CD4-positive, alpha-beta T cell treated with Interferon alpha-2 for 1 hour (primary cell): ENCODE data around the gene EEIG1.
"Not testable (repeated sequence)": the region's sequence is repeated elsewhere in the genome, so short reads cannot be mapped to it uniquely, and the experiment has no call there.

ENCODE experiments used
- DNase-seq, 2 donors: peaks; one replicate each; pipeline ENCODE4 v3.0.0-alpha.2; 2020 to 2022

Gene EEIG1

DNA sequence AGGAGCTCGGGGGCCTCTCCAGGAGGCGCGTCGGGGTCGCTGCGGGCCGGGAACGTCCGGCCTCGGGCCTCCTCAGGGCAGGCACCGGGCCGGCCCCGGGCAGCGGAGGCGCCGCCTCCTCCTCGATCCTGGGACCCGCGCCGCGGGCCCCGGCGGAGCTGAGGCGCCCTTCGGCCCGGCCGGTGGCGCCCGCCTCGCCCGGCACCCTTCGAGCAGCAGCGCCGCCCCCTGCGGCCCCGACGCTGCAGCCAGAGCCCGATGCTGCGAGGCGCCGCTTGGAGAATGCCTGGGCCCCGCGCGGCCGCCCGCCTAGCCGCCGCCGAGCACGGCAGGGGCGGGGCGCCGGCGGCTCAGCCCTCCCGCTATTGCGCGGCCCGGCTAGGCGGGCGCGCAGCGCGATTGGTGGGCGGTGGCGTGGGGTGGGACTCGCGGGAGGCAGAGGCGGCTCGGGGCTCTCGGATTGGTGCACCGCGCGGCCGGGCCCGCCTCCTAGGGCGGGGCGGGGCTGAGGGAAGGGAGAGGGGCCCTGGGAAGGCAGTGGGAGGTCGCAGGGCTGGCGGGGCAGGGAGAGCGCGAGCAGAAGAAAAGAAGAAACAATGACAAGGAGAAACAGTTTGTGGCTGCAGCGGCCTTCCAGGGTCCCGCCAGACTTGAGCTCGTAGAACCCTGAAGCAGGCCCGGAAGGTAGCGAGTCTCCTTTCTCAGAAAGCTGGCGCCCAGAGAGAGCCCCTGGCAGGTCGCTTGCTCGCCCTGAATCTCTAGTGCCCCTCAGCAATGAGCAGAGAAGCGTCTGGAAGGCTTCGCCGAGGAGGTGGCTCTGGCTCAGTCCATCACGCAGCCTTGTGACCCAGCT, at the start of gene EEIG1:
EEIG1 (minus strand) TSS at position 284 of the 853 bp plus-strand sequence. CDS start 852 bp downstream, outside the sequence.
- peak; percentile 94 to 97 for DNase-seq

DNA sequence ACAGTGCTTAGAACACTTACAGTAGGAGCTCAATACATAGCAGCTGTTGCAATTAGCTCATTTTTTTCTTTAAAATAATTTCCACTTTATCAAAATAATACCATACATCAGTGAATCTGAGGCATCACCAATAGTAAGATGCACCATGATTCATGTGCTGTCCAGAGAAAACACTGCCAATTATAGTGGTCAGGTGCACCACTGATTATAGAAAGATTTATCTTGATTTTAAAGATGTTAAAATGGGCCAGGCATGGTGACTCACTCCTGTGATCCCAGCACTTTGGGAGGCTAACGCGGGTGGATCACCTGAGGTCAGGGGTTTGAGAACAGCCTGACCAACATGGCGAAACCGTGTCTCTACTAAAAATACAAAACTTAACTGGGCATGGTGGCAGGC, 46.9 kb upstream of the EEIG1 start:
- no peak for DNase-seq

DNA sequence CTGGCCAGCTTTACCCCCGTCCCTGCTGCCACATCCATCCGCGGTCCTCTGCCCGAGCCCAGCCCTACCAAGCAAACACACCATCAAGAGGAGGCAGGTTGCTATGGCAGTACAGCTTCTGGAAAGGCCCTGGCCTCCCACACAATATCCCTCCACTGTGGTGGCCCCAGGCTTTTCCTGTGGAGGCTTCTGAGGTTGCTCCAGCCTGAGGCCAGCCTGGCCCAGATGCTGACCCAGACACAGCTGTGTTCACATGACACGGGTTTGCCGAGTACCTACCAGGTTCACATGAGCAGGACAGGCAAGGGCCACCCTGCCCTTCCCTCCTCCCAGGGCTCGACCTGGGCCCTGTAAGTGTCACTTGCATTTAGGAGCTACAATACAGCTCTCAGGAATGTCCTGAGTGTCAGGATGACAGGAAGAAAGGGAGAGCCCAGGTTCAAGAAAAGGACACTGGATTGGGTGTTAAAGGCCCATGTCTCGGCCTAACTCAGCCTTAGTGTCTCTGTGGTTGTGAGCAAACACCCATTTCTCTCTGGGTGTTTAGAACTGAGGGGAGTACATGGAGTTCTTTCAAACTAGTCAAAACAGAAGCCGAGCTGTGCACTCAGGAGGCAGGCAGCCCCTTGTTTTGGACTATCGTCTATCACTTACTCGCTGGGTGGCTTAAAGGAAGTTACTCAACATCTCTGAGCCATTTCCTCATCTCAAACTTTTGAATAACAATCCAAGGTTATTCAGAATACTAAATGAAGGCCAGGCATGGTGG, 46.2 kb upstream of the EEIG1 start:
- DNase-seq, result peak; percentile 27 to 60

DNA sequence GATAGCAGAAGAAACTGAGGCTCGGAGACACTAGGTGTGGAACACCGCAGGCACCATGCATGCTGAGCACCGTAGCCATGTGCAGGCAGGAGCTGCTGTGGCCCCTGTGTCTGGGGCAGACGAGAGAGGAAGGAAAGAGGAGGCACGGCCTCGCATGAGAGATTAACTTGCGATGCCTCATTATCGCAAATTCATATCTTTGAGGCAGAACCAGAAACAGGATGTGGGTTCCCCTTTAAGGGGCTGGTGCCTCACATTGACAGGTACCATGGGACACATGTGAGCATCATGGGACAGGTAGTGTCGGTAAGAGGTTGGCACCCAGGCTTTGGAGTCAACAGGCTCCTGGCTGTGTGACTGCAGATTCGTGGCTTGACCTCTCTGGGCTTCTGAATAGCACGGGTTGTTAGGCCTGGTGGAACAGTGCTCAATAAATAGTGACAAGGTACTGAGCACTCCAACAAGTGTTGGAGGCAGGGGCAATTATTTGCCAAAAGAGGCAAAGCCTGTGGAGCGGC, 45.5 kb upstream of the EEIG1 start:
- DNase-seq, result peak; percentile 85 to 90

DNA sequence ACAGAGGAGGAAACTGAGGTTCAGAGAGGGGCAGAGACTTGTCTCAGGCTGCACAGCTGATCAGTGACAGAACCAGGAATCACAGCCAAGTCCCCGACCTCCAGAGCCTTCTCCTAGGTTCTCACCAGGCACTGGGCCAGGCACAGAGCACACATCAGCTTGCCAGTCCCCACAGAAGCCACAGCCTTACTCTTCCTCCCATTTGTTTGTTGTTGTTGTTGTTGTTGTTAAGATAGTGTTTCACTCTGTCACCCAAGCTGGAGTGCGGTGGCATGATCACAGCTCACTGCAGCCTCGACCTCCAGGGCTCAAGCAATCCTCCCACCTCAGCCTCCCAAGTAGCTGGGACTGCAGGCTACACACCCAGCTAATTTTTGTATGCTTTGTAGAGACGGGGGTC, 44.9 kb upstream of the EEIG1 start:
- peak in 1 of 2 donors; percentile 34 for DNase-seq

DNA sequence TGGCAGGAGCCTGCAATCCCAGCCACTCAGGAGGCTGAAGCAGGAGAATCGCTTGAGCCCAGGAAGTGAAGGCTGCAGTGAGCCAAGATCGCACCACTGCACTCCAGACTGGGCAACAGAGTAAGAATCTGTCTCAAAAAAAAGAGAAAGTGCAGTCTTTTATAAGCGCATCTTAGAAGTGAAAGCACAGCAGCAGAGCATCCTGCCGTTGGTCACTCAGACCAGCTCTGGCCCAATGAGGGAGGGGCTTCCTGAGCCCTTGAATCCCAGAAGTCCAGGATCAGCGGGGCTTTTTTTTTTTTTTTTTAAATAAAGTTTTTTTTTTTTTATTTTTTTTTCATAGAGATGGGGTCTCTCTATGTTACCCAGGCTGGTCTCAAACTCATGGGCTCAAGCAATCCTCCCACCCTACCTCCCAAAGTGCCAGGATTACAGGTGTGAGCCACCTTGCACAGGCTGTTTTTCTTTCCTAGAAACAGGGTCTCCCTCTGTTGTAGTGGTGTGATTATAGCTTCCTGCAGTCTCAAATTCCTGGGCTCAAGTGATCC, 44.0 kb upstream of the EEIG1 start:
- DNase-seq, result no peak

DNA sequence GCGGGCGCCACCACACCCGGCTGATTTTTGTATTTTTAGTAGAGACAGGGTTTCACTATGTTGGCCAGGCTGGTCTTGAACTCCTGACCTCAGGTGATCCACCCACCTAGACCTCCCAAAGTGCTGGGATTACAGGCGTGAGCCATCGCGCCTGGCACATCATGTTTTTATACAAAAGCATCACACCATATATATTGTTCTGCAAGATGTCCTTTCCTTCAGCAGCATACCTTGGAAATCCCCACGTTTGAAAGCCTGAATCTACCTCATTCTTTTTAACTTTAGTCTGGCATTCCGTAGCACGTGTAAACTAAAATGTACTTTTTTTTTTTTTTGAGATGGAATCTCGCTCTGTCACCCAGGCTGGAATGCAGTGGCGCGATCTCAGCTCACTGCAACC, 42.9 kb upstream of the EEIG1 start:
- not testable (repeated sequence) for DNase-seq

DNA sequence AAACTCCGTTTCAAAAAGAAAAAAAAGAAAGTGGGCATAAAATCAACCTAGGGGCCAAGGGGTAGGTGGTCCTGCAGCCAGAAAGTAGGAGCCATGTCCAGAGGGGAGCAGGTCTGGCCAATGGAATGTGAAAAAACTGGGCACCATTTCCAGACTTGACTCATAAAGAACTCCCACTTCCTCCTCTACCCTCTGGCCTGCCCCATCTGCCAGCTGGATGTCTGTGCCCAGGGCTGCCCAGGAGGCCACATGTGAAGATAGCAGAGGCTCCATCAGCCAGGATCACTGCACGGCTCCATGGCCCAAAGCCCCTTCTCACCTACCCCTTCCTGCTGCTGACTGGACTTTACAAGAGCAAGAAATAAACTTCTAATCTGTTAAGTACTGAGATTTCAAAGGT, 42.1 kb upstream of the EEIG1 start:
- DNase-seq, result no peak

DNA sequence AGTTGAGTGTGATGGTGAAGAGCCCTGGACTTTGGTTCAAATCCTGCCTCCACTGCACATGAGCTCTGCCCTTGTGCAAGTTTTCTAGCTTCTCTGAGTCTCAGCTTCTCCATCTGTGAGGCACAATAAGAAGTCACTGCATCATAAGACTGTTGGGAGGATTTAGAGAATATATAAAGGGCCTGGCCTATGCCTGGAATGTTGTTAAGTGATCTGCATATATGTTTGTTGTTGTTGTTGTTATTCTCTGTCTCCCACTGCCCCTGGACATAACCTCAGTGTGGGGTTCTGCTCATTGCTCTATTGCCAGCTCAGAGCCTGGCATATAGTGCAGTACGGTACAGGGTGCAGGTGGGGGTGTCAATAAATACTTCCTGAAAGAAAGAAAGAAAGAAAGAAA, 40.3 kb upstream of the EEIG1 start:
- no peak for DNase-seq

DNA sequence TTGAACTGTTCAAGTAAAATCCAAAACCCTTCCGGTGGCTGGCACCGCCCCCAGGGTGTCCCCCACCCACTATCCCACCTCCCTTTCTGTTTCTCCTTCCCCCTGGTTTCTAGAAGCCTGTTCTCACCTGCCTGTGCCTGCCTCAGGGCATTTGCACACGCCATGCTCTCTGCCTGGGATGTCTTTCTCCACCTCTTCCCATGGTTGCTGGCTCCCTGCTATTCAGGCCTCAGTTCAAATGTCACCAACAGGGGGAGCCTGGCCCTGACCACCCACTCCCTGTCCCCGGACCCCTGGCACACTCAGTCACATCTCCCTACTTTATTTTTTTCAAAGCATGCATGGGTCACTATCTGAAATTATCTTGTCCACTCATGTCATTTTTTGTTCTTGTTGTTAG, 39.9 kb upstream of the EEIG1 start:
- DNase-seq, result no peak

DNA sequence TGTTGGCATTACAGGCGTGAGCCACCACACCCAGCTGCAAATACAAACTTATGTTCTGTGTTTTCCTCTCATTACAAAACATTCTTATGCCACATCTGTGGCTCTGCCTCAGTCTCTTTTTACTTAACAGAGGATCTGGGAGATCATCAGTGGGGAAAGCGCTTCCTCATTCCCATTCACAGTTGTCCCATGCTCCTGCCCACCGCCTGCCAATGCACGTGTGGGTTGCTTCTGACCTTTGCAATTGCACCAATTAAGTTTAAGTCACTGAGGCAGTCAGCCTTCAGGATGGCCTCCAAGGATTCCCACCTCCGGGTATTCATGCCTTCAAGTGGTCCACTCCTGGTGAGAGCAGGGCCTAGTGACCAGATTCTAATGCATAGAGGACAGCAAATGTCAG, 34.9 kb upstream of the EEIG1 start:
- no peak for DNase-seq

DNA sequence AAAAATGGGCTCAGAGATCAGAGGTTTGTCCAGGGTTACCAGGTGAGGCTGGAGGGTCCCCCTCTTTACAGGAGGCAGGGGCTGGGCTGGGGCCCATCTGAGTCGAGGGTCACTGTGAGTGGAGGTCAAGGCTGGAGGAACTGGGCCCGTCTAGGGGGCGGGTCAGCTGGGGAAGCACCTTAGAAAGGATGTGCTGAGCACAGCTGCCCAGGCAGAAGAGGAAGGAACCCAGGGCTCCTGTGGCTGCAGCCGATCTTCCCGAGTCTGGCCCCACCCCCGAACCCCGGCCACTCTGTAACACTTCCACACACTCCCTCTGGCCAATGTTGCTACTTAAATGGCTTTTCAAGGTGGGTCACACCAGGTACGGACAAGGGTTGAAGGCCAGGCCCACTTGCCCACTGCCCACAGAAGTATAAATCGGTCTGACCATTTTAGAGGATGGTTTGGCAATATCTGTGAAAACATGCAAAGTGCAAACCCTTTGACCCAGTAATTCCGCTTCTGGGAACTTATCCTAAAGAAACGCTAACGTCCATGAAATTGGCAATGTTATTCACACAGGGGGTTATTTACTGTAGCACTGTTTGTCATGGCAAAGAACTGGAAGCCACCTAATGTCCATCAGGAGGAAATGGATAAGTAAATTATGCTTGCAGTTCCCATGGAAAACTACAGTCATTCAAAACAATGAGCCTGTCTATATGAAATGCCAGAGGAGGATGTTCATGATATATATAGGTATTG, 30.5 kb upstream of the EEIG1 start:
- no peak for DNase-seq

DNA sequence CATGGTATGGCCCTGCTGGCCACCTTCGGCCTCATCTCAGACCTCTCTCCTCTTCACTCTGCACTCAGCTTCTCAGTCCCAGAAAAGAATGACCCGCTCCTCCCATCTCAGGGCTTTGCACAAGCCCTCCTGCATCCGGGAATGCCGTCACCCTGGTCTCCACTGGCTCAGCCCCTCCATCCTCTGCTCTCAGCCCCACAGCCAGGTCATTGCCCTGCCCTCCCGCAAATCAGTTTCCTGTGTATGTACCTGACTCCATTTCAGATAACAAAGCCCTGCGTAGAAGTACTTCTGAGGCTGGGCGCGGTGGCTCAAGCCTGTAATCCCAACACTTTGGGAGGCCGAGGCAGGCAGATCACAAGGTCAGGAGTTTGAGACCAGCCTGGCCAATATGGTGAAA, 28.9 kb upstream of the EEIG1 start:
- no peak for DNase-seq

DNA sequence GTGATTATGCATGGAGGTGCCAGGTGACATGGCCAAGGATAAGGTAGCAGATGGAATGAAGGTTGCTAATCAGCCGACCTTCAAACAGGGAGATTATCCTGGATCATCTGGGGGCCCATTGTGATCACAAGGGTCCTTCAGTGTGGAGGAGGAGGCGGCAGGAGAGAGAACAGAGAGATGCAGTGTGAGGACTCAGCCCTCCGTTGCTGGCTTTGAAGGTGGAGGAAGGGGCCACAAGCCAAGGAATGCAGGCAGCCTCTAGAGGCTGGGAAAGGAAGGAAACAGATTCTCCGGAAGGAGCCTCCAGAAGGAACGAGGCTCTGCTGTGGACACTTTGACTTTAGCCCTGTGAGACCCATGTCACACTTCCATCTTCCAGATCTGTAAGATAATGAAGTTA, 27.4 kb upstream of the EEIG1 start:
- DNase-seq, result no peak

DNA sequence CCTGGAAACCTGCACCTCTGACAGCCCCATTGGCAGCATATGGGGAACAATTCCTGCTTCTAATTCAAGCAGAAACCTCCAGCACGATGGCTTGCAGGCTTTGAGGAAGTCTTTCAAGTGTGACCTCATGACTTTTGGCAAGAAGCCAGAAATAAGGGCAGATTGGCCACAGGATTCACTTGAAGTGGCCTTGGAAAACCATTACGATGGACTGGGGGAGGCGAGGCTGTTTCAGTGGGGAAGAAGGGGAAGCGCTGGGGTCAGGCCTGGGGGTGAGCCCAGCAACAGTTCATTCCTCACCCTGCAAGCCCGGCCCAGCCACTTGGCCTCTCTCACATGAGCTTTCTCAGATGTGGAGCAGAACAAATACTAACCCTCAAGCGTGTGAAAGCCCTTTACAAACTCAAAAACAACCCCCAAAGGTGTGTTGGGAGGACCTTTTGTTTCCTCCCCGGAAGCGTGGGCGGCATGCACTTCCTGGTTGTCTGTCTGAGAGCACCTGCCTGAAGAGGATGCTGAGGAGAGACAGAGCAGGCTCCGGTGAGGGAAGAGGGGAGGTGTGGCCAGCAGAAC, 26.9 kb upstream of the EEIG1 start:
- peak; percentile 89 to 91 for DNase-seq

DNA sequence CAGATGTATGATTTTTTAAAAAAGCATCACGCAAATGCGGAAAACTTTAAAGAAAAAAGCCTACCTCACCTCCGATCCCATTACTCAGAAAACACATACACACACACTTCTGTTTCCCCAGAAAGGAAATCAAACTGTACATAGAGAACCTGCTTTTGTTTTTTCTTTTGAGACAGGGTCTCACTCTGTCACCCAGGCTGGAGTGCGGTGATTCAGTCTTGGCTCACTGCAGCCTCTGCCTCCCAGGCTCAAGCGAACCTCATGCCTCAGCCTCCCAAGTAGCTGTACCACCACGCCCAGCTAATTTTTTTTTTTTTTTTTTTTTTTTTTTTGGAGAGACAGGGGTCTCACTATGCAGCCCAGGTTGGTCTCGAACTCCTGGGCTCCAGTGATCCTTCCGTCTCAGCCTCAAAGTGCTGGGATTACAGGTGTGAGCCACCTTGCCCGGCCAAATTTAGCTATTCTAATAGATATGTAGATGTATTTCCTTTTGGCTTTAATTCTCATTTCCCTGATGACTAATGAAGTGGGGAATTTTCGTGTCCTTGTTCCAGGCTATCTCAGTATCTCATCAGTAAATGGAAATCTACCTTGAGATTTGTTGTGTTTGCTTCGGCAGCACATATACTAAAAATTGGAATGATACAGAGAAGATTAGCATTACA, 25.7 kb upstream of the EEIG1 start:
- no peak for DNase-seq

DNA sequence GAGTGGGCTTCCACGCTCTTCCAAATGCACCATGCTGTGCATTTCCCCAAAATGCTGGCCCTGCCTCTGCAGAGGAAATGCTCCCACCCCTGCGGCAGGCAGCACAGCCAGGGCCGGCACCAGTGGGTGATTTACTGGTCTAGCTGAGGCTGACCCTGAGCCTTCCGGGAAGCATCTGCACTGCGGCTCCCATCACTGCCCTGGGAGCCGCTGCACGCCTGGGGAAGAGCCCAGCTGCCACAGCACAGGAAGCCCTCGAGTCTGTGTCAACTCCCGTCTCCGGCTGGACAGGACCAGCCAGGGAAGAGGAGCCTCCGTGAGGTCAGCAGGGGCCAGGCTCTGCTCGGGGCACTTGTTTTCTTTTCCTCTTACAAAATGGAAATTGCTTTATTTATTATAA, 25.1 kb upstream of the EEIG1 start:
- no peak for DNase-seq

DNA sequence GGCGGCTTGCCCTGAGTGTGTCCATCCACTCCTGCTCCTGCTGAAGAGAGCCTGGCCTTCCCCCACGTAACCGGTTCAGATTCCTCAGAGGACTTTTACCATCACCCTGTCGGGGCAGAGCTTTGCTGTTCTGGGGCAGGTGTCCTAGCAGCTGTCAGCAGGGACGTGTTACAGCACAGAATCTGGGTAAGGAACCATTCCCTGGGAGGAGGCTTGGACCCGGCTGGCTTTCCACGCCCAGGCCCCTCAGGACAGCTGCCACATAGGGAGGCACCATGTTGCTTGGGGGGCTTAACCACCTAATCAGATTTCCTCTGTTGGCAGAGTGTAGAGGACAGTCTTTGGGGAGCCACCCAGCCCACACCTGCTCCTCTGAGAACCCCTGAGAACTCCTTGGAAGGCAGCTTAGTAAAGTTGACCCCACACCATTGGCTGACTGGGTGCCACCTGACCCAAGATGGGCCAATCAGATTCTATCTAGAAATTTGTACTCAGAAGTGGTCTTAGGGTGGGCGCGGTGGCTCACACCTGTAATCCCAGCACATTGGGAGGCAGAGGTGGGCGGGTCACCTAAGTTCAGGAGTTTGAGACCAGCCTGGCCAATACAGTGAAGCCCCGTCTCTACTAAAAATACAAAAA, 23.3 kb upstream of the EEIG1 start:
- no peak for DNase-seq

DNA sequence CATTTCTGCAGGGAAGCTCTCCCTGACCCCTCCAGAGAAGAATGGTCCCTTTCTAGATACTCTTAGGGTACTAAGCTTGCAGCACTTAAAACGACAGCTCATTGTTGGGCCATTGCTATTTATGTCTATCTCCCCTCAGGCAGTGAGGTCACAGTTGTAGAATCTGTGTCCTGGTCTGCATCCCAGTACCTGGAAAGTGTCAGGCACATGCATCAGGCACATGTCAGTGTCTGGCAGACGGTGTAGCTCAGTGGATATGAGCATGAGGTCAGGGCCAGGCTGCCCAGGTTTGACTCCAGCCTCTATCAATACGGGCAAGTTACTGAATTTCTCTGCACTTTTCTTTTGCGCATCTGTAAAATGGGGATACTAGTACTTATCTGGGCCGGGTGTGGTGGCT, 22.2 kb upstream of the EEIG1 start:
- no peak for DNase-seq

DNA sequence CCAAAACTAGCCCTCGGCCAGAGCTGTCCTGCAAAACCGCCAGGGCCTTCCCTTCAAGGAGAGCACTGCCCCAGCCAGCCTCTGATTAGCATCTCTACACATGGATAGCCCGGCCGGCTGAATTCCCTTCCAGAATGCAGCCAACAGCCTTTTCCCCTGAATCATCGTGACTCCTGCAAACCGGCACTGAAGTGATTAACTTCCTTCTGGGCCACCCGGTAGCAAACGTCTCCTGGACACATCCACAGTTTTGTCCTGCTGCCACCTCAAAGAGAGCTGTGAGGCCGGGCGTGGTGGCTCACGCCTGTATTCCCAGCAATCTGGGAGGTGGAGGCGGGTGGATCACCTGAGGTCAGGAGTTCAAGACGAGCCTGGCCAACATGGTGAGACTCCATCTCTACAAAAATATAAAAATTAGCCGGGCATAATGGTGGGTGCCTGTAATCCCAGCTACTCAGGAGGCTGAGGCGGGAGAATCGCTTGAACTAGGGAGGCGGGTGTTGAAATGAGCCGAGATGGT, 21.1 kb upstream of the EEIG1 start:
- DNase-seq, result no peak

DNA sequence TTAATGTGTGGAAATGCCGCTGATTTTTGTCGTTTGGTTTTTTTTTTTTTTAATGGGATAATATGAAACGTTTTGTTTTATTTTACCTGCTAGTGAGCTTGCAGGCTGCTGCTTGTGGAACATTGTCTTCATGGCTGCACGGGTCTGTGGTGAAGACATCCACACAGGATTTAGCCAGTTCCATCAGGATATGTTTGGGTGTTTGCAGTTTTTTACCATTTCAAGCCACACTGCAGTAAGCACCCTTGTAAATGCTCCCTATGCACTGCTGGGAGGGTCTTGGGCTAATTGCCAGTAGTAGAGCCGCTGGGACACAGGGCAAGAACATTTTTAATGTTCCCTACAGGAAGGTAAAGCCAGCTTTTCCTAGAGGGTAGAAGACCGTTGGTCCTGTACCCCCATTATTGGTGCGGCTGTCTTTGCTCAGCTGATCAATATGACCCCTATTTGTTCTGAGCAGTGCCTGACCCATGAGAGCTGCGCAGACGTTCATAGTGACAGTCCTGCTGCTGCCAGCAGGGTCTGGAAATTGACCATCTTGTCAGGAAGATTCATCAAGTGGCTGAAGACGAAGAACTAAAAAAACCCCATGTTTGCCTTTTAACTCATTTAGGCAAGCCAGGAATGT, 20.5 kb upstream of the EEIG1 start:
- DNase-seq, result no peak
